NCI-H2029 (cell line): ENCODE results near the gene SPAG16.
"Not testable (repeated sequence)": the region's sequence is repeated elsewhere in the genome, so short reads cannot be mapped to it uniquely, and the experiment has no call there.

ENCODE experiments used
- DNase-seq: peaks from one replicate; lab custom pipeline; 2025; lab: John Stamatoyannopoulos, UW

Gene SPAG16

DNA sequence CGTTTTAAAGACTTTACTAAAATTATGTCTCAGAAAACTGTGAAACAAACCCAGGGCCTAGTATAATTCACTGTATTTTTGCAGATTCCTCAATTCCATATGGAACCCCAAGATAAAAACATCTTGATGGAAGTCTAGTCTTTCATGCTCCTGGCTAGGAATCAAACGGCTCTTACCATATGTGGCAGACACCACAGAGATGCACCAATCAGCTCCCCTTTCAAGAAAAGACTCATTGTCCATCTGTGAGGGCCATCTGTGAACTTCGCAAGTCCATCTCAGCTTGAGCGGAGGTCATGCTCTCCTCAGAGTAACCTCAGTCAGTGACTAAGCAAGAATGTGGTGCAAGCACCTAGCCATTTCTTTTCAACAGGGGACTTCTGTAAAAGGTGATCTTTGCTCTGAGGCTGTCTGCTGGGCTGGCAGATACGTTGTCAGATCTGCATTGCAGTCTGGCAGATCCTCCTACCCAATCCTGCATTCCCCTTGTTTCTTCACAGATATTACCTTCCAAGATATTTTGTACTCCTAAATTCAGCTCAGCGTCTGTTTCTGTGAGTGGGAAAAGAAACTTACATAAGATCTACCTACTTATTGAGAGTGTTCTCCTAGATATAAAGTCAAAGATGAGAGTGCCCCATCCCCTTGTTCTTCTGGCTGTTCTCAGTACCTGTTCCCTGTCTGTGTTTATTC, 419.3 kb downstream of the SPAG16 start:
- no peak for DNase-seq

DNA sequence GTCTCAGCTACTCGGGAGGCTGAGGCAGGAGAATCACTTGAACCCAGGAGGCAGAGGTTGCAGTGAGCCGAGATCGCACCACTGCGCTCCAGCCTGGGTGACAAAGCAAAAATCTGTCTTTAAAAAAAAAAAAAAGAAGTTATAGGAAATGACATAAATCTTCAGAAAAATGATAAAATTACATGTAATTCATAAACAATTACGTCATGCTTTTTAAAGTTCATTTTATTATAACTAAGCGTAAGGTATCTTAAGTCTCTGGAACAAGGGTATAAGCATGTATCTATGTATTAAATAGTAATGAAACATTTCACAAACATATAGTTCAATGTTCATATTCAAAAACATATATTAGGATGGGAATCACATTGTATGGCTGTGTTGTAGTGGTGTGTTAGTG, 425.9 kb downstream of the SPAG16 start:
- no peak for DNase-seq

DNA sequence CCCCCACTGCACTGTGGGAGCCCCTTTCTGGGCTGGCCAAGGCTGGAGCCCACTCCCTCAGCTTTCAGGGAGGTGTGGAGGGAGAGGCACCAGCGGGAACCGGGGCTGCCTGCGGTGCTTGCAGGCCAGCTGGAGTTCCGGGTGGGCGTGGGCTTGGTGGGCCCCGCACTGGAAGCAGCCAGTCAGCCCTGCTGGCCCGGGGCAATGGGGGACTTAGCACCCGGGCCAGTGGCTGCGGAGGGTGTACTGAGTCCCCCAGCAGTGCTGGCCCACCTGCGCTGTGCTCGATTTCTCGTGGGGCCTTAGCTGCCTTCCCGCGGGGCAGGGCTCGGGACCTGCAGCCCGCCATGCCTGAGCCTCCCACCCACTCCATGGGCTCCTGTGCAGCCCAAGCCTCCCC, 434.1 kb downstream of the SPAG16 start:
- DNase-seq: not testable (repeated sequence)

DNA sequence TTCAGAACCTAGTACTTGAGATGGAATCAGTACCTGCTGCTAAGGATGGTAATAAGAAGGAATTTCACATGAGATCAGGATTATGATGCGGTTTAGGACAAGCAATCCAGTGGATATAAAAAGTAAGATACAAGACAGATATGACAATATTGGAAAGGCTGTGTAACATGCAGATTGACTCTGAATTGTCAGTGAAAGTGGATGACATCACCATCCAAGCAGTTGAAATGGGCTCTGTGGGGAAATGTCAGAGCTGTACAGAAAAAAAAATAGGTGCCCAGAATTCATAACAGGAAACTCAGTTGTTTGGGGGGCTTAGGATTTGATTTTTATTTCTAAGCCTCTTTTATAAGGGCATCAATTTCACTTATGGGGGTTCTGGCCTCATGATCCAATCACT, 438.3 kb downstream of the SPAG16 start:
- no peak for DNase-seq

DNA sequence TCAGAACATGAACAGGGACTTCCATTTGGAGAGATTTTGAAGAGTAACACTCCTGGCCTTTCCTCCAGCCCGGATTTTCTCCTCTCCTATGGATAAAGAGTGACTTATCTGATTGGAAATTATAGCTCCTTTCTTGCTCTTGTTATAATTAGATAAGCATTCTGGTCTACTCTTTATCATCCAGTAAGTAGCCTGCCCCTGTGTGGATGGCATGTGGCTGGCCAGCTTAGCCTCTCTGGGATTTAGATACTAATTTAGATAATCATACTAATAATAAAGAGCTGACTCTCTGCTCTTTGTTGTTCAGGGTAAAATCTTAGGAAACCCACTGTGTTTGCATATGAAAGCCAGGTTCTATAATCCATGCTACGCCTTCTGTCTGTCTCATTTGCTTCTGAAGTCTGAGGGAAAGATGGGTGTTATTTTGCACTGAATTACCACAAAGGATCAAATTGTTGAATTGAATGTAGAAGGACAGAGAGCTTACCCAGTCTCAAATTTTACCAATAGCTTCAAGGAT, 438.8 kb downstream of the SPAG16 start:
- DNase-seq: no peak

DNA sequence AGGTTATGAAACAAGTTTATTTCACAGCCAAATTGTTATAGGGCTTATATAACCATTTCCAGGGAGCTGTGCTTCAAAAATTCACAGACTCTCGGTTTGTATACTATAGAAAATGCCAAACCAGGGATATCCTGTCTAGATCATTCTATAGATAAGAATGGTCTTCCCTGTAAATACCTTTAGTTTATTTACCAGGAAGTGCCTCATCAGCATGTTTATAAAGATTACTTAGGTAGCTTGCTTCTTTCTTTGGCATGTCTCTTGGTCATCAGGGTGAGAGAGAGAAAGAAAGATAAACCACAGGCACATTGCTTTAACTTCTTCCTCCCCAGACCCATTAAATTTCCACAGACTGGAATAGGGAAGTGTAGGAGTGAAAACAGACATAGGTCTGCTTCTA, 439.4 kb downstream of the SPAG16 start:
- no peak for DNase-seq

DNA sequence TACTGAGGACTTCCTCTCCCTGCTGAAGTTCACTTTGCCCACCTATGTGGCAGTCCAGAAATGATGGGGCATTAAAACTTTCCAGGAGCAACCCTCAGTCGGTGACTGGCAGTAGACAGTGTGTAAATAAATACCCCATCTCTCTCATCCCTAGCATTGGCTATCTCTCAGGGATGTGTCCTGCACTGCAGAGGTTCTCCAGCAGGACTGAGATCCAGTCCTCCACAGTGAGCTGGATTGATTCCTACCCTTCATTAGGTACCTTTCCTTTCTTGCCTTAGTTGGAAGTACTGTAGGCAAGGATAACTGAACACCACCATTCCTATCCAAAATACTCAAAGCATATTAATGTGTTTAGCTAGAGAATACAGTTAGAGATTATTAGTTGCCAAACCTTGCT, 441.8 kb downstream of the SPAG16 start:
- DNase-seq: no peak

DNA sequence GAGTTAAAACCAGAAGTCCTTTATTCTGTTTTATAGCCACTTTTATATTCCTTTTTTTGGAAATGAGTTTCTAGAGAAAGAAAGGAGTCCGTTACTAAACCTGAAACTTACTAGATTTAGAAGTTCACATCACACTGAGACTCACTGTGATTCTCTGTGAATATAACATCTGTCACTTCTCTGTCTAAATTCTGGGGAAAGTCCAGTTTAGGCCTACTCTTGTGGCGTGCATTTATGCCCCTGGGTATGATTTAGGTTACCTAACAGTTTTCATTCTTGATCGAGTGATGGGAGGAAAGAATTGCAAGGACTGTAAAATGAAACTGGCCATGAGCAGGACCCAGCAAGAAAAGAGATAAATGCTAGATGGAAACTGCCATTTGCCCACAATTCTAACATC, 449.6 kb downstream of the SPAG16 start:
- DNase-seq: no peak

DNA sequence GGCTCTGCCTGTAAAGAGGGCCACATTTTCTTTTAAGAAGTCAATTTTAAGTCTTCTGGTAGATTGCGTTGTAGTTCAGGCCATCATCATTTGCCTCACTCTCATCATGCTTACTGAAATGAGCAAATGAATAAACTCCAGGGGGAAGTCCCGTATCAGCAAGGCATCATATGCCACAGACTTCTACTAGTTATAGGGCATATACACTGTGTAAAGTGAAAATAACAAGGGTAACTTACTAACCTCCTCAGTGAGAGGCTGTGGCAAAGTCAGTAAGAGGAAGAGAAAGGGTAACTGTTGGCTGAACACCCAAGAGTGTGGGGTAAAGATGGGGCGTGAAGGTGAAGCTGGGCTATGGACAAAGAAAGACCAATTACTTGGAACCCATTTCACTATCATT, 456.2 kb downstream of the SPAG16 start:
- no peak for DNase-seq

DNA sequence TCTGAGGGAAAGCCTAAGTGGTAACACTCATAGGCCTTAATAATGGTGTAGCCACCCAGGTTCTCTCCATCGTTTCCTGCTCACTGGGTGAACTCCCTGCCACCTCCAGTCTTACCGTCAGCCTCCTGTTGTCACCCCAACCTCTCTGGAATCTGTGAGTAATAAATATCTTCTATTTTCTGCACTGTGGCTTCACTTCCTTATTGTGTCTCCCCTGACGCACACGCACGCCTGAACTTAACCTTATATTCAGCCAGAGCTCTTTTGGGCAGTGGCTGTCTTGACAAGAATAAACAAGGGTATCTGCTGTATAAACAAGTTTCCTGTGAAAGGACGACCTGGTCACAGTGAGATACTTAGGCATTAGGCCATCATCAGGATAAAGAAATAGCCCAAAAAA, 467.2 kb downstream of the SPAG16 start:
- DNase-seq: no peak

DNA sequence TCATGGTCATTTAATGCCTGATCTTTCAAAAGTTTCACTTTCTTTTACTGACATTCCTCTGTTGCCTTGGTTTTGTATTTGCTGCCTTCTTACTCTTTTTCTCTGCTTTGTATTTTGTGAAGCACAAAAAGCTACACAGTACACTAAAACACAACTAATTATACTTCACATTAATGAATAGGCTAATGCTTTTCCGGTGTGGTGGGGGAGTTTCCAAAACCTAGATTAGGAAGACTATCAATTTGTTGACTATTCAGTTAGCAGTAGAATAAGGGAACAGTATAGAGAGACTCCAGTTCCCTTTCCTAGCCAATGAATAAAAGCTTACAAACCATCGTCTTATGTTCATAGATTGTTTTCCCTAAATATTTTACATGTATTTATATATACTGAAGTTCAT, 468.3 kb downstream of the SPAG16 start:
- DNase-seq: no peak

DNA sequence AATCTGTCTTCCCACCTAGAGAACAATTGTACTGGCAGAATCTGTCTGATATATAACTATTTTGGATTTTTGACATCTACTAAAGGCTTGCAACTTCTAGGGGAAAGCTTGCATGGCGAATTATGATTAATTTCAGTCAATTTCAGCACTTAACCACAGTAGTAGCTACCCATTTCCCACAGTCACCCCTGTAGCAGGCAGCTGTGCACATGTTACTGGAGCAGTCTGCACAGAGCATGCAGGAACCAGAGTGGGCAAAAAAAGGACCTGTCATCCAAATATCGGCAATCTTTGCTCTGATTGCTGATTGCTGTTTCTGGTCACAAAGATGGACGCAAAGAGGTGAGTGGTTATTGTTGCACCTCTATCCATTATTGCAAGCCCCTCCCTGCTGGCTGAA, 473.3 kb downstream of the SPAG16 start:
- DNase-seq: no peak

DNA sequence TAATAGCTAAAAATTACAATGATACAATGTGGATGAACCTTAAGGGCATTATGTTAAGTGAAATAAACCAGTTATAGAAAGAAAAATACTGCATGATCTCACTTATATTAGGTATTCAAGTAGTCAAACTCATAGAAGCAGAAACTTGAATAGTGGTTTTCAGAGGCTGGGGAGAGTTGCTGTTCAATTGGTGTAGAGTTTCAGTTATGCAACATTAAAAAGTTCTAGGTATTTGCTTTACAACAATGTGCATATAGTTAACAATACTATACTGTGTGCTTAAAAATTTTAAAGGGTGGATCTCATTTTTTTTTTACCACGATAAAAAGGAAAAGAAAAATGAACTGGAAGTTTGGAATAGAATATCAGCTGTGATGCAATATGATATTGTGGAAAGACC, 479.1 kb downstream of the SPAG16 start:
- DNase-seq: no peak

DNA sequence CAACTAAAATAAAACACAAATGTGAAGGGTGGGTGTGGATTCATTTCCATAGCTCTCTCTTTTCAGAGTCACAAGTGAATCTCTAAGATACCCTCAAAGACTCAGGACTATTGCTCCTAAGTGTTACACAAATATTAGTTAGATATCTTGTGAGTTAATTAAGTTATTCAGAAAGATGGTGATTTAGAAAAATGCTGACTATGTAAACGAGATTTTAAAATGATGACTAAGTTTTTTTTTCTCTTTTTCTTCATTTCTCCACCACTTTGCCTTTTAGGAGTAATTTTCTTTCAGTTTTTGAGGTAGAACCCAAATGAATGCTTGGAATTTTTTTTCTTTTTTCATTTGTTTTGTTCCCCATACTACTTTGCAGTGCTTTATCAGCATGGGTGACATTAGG, 479.7 kb downstream of the SPAG16 start:
- no peak for DNase-seq

DNA sequence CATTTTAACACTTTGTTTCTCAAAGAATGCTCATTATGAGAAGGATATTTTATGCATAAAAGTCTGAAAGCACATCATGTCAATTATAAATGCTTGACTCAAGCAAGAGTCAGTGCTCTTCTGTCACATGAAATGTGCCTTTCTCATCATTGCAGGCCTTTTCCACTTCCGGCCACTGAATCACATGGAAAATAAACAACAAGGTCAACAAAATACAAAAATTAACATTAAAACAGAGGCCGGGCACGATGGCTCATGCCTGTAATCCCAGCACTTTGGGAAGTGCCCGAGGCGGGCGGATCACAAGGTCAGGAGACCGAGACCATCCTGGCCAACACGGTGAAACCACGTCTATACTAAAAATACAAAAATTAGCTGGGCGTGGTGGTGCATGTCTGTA, 480.6 kb downstream of the SPAG16 start:
- DNase-seq: no peak

DNA sequence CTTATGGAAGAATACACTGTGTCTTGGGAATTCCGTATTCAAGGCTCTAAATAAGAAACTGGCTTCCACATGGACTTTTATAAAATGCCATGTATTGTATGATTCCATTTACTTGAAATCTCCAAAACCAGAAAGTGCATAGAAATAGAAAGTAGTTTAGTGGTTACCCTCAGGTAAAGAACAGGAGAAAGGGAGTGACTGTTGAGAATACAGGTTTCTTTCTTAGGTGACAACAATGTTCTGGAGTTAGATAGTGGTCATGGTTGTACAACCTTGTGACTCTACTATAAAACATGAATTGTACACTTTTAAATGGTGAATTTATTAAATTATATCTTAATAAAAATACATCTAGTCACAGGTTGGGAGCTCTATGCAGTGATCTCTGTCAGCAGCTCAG, 481.8 kb downstream of the SPAG16 start:
- DNase-seq: no peak

DNA sequence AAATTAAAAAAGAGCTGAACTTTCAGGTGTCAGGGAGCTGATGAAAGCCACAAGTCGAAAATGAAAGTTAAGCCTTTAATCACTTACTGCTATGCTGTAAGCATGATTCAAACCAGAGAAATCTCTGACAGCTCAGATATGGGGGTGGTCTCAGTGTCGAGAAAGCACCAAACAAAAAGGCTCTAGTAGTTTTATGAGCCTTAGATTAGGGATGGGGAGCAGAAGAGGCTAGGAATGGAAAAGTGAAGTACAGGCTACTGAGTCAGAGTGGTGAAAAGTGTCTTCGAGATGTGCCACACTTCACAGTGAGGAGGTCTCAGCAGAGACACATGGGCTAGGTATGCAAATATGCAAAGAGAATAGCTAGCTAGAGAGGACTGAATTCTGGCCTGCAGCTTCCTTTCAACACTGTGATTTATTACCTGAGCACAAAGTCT, 482.2 kb downstream of the SPAG16 start:
- DNase-seq: no peak

DNA sequence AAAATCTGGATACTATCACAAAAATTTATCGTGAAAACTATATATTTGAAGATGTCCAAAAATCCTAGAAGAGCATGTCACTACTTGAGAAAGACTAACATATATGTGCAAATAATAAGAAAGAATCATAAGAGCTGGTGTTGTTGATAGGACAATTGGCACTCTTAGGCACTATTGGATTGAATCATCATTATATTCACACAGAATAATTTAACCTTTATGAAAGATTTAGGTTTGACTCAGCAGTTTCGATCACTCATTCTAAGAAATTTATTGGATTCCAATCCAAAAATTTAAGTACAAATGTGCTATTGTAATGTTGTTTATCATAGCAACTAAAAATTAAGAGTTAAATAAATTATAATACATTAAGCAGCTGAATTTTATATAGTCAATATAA, 503.6 kb downstream of the SPAG16 start:
- no peak for DNase-seq

DNA sequence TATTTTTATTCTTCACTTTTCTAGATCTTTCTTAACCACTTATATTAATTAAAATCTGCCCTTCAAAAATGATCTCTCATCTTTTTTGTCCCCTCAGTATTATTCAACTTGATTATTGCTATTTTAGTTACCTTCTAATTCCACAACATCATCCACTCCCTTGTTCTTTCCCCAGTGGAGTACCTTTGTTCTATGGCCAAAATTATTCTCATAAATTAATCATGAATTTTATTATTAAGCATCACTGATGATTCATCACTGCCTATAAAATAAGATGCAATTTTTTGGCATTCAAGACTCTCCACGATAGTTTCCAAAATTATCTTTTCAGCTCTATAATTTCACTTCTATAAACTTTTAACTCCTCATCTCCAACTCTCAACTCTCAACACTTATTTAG, 505.7 kb downstream of the SPAG16 start:
- no peak for DNase-seq

DNA sequence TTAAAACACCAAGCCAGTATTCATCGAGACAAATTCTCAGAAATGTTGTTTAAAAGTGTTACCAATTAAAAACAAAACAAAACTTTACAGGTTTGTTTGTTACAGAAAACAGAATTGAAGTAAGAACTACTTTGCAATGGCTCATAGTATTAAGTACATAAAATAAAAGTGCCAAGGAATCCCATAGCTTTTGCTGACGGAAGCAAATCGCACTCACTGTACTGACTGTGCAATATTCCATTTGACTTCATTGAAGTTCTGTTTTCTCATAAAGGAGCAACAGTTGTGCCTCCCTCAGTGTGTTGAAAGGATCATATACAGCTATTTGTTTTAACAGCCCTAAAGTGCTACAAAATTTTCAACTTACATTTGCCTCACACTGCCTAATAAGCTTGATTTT, 507.8 kb downstream of the SPAG16 start:
- DNase-seq: no peak

DNA sequence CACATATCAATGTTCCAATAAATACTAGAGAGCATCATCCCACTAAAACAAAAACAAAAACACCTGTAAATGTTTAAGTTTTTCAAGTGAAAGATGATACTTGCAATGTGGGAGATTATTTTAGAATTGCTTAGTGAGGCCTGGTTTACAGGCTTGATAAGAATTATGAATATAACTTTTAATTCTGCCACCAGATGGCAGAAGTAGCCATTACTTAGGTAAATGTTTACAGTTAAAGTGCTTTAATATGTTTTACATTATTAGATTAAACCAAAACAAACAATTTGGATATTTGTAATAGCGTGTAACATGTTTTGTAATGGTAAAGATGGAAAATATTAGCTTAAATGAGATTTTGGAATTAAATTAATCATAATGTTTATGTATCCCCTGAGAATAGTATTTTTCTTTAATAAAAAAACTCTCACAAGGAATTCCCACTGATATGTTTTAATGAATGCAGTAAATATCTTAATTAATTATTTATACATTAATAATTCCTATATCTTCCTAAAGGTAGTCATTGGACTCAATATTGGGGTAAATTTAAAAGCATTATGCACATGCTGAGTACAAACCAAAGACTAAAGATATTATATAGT, 522.0 kb downstream of the SPAG16 start:
- DNase-seq: peak; percentile 10

DNA sequence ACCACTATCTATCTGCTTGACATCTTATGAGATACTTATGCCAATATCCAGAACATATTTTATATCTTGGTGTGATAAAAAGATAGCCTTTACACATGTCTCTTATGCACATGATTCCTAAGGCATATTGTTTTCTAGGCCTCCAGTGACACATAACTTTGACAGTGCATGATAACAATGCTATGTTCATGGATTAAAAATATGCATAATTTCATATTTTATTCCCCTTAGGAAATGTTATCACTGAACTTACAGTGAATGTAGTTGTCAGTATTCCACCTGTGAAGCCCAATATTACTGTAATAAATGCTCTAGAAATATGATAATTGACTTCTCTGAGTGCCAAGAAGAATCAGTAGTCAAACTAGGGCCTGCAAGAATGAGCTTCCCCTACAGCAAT, 532.3 kb downstream of the SPAG16 start:
- DNase-seq: no peak

DNA sequence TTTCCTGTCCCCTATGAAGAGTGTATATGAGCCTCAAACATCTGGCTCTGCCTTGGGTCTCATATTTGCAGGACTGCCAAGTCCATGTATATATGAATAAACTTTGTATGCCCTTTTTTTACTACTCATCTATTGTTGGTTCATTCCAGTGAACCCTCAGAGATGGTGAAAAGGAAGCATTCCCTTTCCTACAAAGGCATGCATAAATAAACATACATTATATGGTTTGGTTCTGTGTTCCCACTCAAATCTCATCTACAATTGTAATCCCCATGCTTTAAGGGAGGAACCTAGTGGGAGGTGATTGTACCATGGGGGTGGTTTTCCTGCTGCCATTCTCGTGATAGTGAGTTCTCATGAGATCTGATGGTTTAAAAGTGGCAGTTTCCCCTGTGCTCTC, 534.2 kb downstream of the SPAG16 start:
- no peak for DNase-seq

DNA sequence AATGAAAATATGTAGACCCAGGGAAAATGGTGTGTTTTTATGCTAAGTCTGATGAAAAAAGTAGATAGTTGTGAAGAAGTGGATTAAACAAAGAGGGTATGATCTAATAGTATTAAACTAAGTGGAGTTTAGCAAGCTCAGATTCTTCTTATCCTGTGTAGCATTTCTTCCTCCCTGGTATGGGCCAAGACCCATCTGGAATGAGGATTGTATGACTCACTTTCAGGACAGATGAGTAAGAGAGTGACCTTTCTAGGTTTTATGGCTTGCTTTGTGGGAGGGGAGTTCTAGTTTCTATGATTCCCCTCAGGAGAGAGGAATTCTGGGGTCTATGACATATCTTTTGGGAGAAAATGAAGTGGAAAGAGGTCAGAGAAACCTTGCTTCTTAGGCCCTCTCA, 550.1 kb downstream of the SPAG16 start:
- DNase-seq: no peak
